GM11168 (cell line): ENCODE data around the gene PGC.
"Not testable (repeated sequence)": the region's sequence is repeated elsewhere in the genome, so short reads cannot be mapped to it uniquely, and the experiment has no call there.

Source experiments
- in situ Hi-C: fragments of 300-500 bp; cut with MboI; formaldehyde crosslinking; loops from one replicate; pipeline ENCODE4 v1.12.0; 2022; ENCODE audit warnings: low sequenced_read_pairs; ENCODE audit not compliant: unreplicated experiment

Gene PGC

DNA sequence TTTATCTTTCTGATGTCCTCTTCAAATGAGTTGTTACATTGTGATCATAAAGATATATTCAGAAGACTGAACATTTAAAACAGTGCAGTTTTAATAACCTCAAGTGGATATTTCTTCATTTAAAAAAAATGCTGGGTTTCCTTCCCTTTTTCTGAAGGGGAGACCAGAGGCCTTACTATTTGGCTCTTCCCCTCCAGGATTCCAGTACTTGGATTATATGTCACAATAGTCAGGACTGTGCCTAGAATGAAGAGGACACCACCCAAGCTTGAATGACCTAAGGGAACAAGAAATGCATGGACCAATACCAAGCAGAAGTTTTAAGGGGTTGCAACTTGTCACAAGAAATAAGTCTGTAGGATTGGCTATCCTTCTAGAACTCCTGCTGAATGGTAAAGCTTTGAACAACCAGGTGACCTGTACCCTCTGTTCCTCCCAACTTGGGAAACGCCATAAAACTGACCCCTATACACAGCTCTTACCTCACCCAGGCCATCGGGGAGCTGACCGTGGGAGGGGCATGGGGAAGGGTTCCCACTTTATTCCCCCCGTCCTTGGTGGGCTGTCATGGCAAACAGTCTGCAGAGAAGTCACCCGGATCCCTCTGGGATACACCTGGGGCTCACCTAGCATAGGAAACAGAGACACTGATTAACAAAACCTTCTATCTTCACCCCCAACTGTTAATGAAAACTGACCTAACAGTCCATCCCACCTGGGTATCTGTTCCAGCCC is 30.5 kb upstream of the PGC start:
- in situ Hi-C loops, result no loop called here

DNA sequence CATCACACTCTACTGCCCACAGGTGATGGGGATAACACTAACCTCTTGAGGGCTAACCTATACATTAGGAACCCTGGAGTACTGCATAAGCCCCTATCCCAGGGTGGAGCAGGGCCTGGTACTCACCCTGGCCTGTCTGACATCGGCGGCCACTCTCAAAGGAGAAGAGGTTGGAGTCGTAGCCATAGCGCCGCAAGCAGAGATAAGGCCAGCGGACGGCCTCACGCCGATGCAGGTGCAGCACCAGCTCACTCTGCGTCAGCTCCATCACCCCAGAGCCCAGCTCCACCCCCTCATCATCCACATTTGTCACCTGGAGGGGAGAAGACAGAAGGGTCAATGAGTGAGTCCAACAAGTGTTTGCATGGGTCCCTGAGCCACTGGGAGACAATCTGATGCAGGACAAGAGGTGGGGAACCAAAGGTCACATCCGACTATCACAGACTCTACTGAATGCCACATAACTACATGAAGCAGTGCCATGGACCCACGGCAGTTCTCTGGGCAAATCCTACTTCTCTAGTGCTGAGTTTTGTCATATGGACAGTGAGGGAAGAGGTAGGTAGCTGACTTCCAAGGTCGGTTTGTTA is 28.2 kb upstream of the PGC start:
- in situ Hi-C loops, result no loop called here

DNA sequence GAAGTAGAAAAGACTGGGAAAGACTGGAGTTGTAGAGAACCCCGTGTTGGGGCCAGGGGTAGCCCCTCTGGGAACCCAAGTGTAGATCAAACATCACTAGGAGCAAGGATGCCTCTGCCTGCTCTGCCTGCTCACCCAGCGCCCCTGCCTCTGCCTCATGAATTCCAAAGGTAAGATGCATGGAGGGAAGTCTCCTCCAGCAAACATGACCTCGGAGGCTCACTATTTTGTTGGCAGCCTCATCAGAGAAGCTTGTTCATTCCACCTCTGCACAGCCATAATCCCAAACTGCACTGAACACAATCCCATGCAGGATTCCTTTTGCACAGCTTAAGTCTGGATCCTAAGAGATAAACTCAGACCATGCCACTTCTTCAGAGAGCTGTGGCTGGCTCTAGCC is 27.6 kb upstream of the PGC start:
- in situ Hi-C loops, result no loop called here

DNA sequence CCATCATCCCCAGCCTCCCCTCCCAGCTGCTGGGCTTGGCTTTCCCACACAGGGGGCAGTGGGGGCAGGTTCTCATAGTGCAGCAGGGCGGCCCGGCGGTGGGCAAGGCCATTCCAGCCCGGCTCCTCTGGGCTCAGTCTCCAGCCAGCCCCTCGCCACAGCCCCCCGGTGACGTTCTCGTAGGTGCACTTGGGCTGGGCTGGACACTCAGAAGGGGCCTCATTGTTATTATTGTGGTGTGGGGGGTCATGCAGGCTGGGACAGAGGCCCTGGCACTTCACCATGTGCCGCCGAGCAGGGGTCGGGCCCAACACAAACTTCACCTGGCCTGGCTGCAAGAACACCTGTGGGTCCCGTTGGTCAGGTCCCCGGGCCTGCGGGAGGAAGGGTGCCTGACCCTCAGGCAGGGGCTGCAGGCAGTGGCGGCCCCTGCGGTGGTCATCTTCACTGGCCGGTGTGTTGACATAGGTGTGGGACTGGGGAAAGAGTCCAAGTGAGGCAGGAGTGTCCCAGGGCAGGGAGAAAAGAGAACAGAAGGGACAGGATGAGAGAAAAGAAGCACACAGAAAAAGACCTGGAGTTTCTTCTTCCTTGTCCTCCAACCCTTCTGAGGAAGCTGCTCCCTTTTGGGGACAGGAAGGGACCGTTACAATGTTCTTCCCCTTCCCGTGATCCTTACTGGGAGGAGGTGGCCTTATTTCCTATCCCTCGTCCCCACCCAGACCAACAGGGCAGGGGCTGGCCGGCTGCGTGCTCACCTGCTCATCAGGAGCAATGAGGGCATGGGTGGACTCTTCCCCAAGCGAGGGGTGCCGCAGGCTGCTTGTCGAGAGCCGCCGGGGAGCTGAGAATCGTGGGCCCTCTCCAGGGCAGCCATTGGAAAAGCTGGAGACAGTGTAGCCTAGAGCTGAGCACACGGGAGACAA is 24.1 kb upstream of the PGC start:
- in situ Hi-C loops, result no loop called here

DNA sequence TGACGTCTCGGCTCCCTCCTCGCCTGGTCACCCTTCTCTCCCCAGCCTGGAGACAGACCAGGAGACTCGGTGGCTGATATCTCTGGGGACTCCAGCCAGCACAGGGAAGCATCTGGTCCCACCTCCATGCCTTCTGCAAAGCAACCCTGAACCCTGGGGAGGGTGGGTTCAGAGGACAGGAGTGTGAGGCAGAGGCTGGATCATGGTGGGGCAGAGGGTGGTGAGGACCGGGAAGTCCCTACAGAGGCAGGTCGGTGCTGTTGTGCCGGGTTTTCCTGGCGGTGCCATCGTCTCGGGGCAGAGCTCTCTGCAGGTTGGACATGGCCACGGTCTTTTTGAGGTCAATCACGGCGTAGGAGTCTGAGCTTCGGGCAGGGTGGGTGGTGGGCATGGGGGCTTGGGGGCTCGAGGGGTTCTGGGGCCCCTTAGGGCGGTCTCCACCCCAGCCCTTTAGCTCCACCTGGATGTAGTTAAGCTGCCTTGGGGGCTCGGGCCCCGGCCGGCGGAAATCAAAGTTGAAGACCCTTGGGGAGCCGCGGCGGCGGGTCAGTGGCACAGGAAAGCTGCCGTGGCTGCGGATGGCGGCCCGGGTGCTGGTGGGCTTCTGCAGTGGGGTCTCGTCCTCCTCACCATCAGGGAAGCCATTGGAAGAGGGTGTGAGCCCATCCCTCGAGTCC is 23.3 kb upstream of the PGC start:
- in situ Hi-C loops, result no loop called here

DNA sequence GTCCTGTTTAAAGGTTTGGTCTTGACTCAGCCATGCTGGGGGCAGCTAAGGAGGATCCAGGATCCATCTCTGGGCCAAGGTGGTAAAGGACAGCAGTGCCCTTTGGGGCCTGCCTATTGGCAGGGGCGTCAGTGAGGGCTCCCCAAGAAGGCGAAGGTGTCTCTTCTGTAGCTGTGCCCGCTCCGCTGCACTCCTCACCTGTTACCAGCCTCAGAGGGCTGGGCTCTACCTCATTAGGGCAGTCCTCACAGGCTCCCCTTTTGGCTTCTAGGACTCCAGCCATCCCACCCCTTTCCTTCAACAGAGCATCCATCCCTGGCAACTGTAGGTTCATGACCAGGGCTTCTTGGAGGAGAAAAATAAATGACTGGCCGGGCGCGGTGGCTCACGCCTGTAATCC is 22.2 kb upstream of the PGC start:
- in situ Hi-C loops, result no loop called here

DNA sequence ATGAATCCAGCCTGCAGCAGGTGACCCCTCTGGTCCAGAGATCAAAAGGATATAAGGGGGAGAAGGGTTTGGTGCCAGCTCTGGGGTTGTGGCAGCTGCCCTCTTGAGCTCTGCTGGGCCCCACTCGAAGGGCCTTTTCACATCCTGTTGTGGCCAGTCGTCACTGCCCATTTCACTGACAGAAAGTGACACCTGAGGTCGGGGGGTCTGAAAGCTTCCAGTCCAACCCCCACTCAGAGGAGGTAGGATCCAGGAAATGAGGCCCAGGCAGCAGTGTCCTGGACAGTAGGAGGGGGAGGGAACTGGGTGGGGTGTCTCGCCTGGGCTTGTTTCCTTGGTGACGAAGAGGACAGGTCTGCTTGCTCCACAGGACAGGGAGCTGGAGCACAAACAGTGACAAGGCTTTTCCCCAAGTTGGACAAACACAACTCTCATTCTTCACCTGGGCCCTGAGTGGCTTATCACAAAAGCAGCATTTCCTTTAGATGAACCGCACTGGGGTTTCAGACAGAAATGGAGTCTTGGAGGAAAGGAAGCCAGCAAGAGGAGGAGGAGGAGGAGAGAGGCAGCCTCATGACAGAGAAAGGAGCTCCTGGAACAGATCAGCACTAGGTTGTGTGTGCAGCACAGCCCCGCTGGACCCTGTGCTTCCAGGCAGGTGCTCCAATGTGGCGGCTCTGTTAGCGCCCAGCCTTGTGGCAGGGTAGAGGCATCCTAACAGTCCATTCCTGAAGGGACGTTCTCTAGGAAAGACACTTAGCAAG is 21.5 kb upstream of the PGC start:
- in situ Hi-C loops, result no loop called here

DNA sequence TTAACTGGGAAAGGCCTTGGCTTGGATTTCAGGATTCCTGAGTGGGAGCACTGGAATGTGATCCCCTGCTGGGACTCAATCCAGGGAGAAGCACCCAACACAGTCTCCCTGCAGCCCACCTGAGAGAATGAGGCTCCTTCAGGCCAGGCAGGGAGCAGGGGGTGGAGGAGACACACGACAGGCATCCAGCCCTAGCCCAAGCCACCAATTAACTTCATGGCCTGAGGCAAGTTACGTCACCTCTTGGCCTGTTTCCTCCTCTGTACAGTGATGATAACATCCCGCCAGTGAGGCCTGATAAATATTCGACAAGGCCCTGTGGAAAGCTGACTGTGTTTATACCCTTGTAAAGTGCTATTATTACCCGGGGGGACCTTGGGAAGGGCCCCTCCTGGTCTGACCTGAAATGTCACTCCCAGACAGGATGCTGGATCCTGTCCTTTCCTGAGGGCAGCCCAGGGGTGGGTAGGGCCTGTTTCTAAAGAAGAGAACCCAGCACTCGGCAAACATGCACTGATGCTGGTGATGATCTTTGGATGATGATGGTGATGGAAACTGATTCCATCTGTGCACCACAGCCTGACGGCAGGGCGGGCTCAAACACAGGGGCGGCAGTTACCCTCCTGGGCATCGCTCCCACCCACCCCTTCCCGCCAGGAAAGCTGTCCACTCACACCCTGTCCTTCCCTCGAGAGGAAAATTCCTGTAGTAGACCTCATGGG is 20.1 kb upstream of the PGC start:
- in situ Hi-C loops, result no loop called here

DNA sequence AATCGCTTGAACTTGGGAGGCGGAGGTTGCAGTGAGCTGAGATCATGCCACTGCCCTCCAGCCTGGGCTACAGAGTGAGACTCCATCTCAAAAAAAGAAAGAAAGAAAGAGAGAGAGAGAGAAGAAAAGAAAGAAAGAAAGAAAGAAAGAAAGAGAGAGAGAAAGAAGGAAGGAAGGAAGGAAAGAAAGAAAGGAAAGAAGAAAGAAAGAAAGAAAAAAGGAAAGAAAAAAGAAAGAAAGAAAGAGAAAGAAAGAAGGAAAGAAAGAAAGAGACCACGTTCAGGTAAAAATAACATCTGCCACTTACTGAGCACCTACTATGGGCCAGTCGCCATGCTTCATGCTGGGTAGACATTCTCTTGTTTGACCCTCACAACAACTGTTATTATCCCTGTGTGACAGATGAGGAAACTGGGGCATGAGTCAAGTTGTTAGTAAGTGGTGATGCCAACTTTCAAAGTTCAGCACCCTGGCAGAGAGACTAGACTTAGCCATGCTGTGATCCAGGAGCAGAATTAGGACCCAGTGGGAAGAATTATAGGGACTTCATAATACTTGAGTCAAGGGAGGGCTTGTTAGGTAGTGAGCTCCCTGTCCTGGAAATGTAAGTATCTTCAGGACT is 19.0 kb upstream of the PGC start:
- in situ Hi-C loops, result not testable (repeated sequence)

DNA sequence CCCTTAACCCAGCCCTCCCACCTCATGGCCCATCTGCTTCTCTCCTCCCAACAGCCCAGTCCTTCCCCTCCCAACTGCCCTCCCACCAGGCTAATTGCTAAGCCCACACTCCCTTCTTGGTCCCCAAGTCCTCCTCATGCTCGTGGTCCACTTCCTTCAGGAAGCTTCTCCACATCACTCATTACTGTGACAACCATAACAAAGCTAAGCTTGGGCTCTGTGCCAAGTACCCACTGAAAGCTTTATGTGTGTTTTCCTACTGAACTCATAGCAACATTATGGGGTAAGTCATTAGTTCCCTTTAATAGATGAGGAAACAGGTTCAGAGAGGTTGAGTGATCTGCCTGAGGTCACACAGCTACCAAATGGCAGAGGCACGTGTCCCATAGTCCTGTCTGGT is 16.3 kb upstream of the PGC start:
- in situ Hi-C loops, result no loop called here

DNA sequence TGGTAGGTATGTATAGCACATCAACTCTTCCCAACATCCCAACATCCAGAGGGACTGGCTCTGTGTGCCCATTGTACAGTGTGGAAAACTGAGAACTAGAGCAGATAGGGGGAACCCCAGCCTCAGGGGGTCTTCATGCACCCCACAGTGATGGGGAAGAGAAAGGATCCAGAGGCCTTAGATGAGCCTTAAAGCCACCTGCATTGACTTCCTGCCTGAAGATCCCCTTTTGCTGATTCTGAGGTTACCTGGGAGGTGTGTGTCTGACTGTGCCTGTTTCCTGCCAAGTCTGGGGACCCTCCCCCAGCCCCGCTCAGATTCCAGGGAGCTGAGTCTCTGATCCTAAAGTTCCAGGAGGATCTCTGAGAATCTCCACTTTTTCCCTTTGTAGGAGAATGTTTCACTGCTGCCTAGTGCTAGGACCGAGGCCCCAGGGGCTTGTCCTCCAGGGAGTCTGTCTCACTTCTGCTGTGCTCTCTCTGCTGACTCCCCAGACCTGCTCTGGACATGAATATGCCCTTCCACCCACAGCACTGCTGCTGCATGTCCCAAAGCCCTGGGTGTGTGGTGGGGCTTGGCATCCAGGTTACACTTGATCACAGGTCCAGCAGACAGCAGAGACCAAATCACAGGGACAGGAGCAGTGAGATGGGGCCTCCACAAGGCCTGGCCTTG is 12.8 kb upstream of the PGC start:
- in situ Hi-C loops, result no loop called here

DNA sequence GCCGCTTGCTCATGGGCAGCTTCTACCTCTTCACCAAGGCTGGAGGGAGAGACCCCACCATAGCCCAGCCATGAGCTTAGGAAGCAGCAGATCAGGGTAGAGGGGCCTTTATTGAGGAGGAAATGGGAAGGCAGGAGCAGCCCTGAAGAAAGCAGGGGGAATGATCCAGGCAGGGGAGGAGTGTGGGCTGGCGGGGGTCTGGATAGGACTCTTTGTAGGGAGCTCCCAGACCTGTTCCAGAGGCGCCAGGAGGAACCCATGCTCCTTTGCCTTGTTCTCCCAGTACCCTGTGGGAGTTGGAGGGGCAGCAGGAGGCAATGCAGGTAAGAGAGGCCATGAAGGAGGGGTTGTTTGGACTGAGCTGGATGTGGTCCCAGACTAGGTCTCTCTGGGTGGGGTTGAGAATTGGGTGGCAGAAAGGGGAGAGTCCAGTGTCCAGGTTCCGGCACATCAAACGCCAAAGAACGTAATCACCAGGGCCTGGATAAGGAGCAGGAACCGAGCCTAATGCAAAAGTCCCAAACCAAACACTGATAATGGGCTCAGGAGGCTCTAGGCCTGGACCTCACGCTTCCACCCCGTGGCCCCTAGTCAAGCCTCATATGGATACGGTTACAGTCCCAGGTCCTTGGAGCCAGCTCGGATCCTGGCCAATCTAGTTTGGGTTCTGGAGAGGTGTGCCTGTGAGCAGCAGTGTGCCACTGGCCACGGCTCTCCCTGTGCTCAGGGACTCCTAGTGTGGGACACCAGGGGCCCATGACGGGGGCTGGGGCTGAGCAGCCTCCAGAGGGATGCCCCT is 12.1 kb upstream of the PGC start:
- in situ Hi-C loops, result no loop called here

DNA sequence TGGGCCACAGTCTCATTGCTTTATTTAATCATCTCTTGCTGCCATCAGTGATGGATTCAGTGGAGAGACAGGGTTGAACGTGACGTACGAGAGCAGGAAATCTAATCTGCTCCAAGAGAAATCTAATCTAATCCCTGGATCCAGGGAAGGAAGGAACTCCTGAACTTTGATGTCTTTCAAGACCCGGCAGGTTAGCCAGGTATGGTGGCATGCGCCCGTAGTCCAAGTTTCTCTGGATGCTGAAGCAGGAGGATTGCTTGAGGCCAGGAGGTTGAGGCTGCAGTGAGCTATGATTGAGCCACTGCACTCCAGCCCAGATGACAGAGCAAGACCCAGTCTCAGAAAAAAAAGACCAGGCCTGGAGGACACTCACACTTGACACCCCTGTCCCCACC is 11.4 kb upstream of the PGC start:
- in situ Hi-C loops, result no loop called here

DNA sequence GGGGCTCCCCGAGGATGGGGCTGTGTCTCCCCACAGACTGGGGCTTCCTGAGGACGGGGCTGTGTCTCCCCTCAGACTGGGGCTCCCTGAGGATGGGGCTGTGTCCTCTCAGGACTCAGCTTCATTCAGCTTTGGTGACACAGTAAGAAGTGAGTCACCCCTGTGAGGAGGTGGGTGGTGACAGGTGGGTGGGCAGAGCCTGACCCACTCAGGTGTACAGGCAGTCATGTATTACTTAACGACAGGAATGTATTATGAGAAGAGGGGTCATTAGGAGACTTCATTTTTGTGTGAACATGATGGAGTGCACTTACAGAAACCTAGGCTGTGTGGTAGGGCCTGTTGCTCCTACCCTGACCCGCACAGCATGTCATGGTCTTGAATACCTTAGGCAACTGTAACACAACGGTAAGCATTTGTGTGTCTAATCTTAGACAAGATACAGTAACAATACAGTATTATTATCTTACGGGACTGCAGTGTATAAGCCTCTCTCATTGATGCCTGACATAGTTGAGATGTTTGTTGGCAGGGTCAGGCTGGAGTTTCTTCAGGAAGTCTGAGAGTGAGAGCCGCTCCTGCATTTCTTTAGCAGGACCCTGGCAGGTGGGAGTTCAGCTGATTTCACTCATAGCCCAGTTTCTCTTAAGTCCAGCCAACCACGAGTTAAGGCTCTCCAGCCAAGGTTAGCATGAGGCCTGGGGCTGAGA is 10.9 kb upstream of the PGC start:
- in situ Hi-C loops, result no loop called here

DNA sequence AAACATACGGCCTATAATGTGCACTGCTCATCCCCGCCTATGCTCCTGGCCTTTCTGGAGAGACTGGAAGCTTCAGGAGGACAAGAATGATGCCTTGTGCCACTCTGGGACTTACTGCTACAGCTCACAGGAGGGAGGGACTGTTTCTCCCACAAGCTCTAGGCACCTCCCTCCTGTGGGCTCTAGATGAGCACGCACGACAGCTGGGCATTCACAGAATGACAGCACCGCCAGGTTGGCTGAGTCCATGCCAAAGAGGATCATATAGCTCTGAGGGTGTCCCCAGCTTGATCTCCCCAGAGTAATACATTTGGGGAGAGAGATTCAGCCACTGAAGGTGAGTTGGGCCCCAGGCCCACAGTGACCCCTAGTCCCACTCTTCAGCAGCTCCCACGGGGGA is 10.1 kb upstream of the PGC start:
- in situ Hi-C loops, result no loop called here

DNA sequence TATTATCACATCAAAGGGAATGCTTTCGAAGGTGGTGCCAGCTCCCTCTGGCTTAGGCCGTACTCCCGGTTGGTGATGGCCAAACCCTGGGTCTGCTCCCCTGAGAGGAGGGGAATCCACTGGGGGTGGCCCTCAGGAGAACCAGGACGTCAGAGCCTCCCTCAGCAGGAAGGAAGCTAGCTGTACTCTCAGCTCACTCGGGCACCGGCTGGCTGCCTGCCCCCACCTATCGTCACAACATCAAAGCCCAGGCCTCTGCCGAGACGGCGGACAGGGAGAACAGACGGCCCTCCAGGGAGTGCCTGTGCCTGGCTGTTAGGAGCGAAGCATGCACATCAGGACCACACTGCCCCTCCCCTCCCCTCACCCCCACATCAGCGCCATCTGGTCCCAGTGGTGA is 9.2 kb upstream of the PGC start:
- in situ Hi-C loops, result no loop called here

DNA sequence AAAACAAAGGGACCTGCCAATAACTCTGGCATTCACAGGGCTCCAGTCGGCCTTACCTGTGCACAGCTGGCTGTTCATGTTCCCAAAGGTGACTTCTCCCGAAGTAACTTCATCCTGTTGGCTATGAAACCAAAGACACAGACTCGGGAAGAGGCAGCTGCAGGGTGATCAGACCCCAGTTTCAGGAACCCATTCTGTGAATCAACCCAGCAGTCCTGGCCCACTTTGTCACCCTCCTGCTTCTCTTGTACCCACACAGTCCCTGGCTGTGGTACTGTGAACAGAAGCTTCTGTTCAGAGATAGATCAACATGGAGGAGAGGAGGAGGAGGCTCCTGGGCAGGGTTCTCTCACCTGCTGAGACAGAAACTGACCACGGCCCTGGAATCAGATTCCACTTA is 8.7 kb upstream of the PGC start:
- in situ Hi-C loops, result no loop called here
